ENCODE measurements around the gene SEPTIN3.

The SEPTIN3 gene

DNA sequence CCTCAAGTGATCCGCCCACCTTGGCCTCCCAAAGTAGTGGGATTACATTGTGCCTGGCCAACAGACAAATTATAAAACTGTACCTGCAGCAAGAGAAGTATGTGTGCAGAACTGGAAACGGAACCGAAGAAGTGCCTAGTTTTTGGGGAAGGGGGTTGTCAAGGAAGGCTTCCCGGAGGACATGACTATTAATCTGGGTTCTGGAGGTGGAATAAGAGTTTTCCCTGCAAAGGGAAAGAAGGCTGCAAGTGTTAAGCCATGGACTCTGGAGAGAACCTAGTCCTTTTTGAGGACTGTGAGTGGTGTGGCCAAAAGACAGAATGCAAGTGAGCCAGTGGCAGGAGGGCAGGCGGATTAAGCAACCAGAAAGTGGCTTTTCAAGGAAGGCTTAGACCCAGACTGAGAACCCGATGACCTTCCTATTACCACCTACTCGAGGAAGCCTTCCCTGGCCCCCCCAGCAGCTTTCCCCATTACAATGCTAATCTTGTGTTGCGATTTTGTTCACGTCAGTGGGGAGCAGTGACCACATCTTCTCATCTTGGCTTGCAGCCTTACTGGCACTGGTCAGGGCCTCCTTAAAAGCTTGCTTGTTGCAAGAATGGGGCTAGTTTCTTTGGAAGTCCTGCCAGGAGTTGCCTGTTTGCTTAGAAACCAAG, 5.7 kb upstream of the SEPTIN3 start:
- no peaks in the 10 kb centered on the region for H3K36me3 ChIP-seq (ENCODE audit: control insufficient read depth in 1 of 2, insufficient read depth in 2 of 2, low read length in 2 of 2)
- no peak overlapping the region for H3K9ac ChIP-seq (ENCODE audit: low read depth in 1 of 2, low read length in 2 of 2)
- no peaks in the 10 kb centered on the region for H3K4me1 ChIP-seq (ENCODE audit: control insufficient read depth in 1 of 2, insufficient read depth in 2 of 2, low read length in 2 of 2)
- H3K27me3 ChIP-seq (ENCODE audit: control insufficient read depth in 1 of 2, insufficient read depth in 2 of 2, low read length in 2 of 2) = no peaks in the 10 kb centered on the region
- no peak overlapping the region for H3K27ac ChIP-seq (ENCODE audit: low read depth, low read length)
- no peaks in the 10 kb centered on the region for H3K9me3 ChIP-seq (ENCODE audit: control insufficient read depth in 1 of 2, low read length in 2 of 2)
- no peak overlapping the region for H3K4me3 ChIP-seq (ENCODE audit: low read depth in 1 of 2, low read length in 2 of 2)

DNA sequence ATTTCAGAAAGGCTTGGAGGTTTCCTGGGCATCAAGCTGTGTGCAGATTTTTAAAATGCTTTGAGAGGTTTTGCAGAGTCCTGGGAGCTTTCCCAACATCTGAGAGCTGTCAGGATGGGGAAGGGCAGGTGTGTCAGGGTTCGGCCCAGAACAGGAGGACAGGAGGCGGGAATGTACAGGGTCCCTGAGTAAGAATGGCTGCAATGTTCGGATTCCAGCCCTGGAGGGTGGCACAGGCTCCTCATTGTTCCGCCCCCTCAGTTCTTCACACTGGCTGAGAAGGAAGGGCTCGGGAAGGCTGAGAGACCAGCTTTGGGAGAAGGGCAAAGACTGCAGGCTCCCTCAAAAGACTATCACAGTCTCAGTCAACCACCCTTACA, 5.1 kb upstream of the SEPTIN3 start:
- no peak overlapping the region for H3K27ac ChIP-seq (ENCODE audit: low read depth, low read length)
- no peaks in the 10 kb centered on the region for H3K9me3 ChIP-seq (ENCODE audit: control insufficient read depth in 1 of 2, low read length in 2 of 2)
- no peak overlapping the region for H3K4me3 ChIP-seq (ENCODE audit: low read depth in 1 of 2, low read length in 2 of 2)
- H3K27me3 ChIP-seq (ENCODE audit: control insufficient read depth in 1 of 2, insufficient read depth in 2 of 2, low read length in 2 of 2) = no peaks in the 10 kb centered on the region
- H3K36me3 ChIP-seq (ENCODE audit: control insufficient read depth in 1 of 2, insufficient read depth in 2 of 2, low read length in 2 of 2) = no peaks in the 10 kb centered on the region
- H3K9ac ChIP-seq (ENCODE audit: low read depth in 1 of 2, low read length in 2 of 2) = no peak overlapping the region
- no peaks in the 10 kb centered on the region for H3K4me1 ChIP-seq (ENCODE audit: control insufficient read depth in 1 of 2, insufficient read depth in 2 of 2, low read length in 2 of 2)

DNA sequence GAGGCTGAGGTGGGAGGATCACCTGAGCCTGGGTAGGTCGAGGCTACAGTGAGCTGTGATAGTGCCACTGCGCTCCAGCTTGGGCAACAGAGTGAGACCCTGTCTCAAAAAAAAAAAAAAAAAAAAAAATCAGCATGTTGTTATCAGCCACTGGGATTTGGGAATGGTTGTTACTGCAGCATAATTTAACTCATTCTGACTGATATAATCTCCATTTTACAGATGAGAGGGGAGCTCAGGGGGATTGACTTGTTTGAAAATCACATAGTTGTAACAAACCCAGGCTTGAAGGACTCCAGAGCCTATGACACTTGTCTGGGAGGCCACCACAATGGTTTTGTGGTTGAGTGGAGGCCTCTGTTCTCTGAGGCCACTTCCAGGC, 3.0 kb upstream of the SEPTIN3 start:
- Histone ChIP-seq H3K4me1 (ENCODE audit: control insufficient read depth in 1 of 2, insufficient read depth in 2 of 2, low read length in 2 of 2) (no peaks in the 10 kb centered on the region), H3K9ac (ENCODE audit: low read depth in 1 of 2, low read length in 2 of 2) (no peak overlapping the region), H3K9me3 (ENCODE audit: control insufficient read depth in 1 of 2, low read length in 2 of 2) (no peaks in the 10 kb centered on the region), H3K36me3 (ENCODE audit: control insufficient read depth in 1 of 2, insufficient read depth in 2 of 2, low read length in 2 of 2) (no peaks in the 10 kb centered on the region), H3K4me3 (ENCODE audit: low read depth in 1 of 2, low read length in 2 of 2) (no peak overlapping the region), H3K27ac (ENCODE audit: low read depth, low read length) (no peak overlapping the region), H3K27me3 (ENCODE audit: control insufficient read depth in 1 of 2, insufficient read depth in 2 of 2, low read length in 2 of 2) (no peaks in the 10 kb centered on the region)

DNA sequence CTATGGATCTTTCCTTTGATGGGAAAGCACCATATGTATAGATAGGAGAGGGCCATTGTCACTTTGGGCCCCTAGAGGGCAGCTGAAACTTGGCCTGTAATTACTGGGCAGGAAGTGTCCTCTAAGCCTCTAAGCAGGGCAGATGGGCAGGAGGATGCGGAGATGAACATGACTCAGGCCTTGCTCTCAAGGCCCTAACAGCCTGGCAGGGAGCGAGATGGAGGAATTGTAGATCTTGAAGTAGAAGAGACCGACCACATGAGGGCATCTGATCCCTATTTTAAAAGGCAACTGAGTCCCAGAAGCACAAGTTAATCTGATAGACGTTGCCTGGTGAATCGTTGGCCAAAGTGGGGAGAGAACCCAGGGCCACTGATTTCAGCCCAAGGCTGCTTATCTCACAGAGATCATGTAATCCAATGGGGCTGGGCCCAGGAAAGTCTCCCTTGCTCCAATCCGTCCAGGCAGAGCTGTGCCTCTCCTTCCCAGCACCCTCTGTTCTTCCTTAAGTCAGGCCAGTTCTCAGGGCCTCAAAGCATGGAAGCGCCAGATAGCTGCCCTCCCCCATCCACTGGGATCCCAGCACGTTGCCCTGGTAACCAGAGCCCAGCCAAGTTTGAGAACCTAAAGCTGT, 2.5 kb upstream of the SEPTIN3 start:
- Histone ChIP-seq H3K27ac (ENCODE audit: low read depth, low read length) (no peak overlapping the region), H3K9me3 (ENCODE audit: control insufficient read depth in 1 of 2, low read length in 2 of 2) (no peaks in the 10 kb centered on the region), H3K4me3 (ENCODE audit: low read depth in 1 of 2, low read length in 2 of 2) (no peak overlapping the region), H3K4me1 (ENCODE audit: control insufficient read depth in 1 of 2, insufficient read depth in 2 of 2, low read length in 2 of 2) (no peaks in the 10 kb centered on the region), H3K27me3 (ENCODE audit: control insufficient read depth in 1 of 2, insufficient read depth in 2 of 2, low read length in 2 of 2) (no peaks in the 10 kb centered on the region), H3K9ac (ENCODE audit: low read depth in 1 of 2, low read length in 2 of 2) (no peak overlapping the region), H3K36me3 (ENCODE audit: control insufficient read depth in 1 of 2, insufficient read depth in 2 of 2, low read length in 2 of 2) (no peaks in the 10 kb centered on the region)

DNA sequence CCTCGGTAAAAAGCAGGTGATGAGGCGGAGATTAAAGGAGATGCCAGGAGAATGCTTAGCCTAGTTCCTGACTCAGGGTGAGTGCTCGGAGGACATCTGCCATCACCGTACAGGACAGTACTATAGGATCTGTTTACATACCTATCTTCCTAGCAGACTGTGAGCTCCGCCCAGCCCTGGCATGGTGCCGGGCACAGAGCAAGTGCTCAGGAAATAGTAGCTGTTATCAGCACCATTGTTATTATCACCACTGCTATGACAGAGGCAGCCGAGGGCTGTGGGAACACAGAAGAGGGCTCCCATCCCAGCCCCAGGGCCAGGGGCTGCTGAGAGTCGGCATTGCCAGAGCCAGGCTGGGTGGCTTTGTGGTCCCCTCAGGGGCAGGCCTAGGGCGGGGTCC, 642 bp upstream of the SEPTIN3 start:
- Histone ChIP-seq H3K4me3 (ENCODE audit: low read depth in 1 of 2, low read length in 2 of 2) (no peak overlapping the region), H3K36me3 (ENCODE audit: control insufficient read depth in 1 of 2, insufficient read depth in 2 of 2, low read length in 2 of 2) (no peaks in the 10 kb centered on the region), H3K4me1 (ENCODE audit: control insufficient read depth in 1 of 2, insufficient read depth in 2 of 2, low read length in 2 of 2) (no peaks in the 10 kb centered on the region), H3K27me3 (ENCODE audit: control insufficient read depth in 1 of 2, insufficient read depth in 2 of 2, low read length in 2 of 2) (peaks cover 0 to 9% of the 10 kb centered on the region in 2 donors), H3K27ac (ENCODE audit: low read depth, low read length) (no peak overlapping the region), H3K9me3 (ENCODE audit: control insufficient read depth in 1 of 2, low read length in 2 of 2) (no peaks in the 10 kb centered on the region), H3K9ac (ENCODE audit: low read depth in 1 of 2, low read length in 2 of 2) (no peak overlapping the region)

DNA sequence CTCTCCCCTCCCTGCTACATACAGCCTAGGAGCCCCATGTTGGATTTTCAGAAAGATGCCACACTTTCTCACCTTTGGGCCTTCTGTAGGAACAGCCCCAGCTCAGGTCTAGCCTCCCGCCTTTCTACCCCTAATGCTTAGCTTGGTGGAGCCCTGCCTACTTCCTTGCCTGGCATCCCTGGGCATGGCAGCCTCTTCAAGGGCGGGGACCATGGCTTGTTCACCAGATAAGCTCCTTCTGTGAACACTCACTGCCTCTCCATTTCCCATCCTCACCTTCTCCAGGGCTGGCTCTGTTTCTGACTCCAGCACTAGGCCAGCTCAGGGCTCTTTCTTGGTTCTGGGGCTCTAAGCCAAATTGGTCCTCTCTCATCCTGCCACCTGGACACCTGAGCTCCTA, 1.4 kb downstream of the SEPTIN3 start:
- Histone ChIP-seq H3K27me3 (ENCODE audit: control insufficient read depth in 1 of 2, insufficient read depth in 2 of 2, low read length in 2 of 2) (peaks cover 7 to 18% of the 10 kb centered on the region in 2 donors), H3K9ac (ENCODE audit: low read depth in 1 of 2, low read length in 2 of 2) (no peak overlapping the region), H3K4me3 (ENCODE audit: low read depth in 1 of 2, low read length in 2 of 2) (no peak overlapping the region)

DNA sequence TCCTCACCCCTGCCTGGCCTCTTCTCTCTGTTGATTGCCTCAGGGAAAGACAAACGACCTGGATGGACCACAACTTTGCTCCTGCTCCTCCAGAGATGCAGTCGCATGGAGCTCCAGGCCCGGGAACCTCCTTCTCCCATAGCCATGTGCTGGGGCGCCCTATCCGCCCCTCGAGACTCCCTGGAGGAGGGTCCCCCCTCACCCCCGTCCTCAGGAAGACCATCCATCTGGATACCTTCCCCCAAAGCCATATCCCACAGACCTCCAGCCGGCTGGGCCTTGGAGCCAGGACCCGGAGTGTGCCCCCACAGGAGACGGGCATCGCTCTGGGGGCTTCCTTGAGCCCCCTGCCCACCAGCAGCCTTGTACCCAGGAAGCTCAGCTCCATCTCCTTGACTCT, 2.2 kb downstream of the SEPTIN3 start:
- H3K9me3 ChIP-seq (ENCODE audit: control insufficient read depth in 1 of 2, low read length in 2 of 2) = no peaks in the 10 kb centered on the region
- no peaks in the 10 kb centered on the region for H3K36me3 ChIP-seq (ENCODE audit: control insufficient read depth in 1 of 2, insufficient read depth in 2 of 2, low read length in 2 of 2)
- H3K4me3 ChIP-seq (ENCODE audit: low read depth in 1 of 2, low read length in 2 of 2) = no peak overlapping the region
- no peak overlapping the region for H3K27ac ChIP-seq (ENCODE audit: low read depth, low read length)
- H3K9ac ChIP-seq (ENCODE audit: low read depth in 1 of 2, low read length in 2 of 2) = no peak overlapping the region
- H3K27me3 ChIP-seq (ENCODE audit: control insufficient read depth in 1 of 2, insufficient read depth in 2 of 2, low read length in 2 of 2) = peaks cover 16 to 27% of the 10 kb centered on the region in 2 donors
- H3K4me1 ChIP-seq (ENCODE audit: control insufficient read depth in 1 of 2, insufficient read depth in 2 of 2, low read length in 2 of 2) = no peaks in the 10 kb centered on the region

More for the DNA sequence above, 1.4 kb downstream of the SEPTIN3 start:
- Histone ChIP-seq H3K27ac (ENCODE audit: low read depth, low read length) (no peak overlapping the region), H3K9me3 (ENCODE audit: control insufficient read depth in 1 of 2, low read length in 2 of 2) (no peaks in the 10 kb centered on the region), H3K36me3 (ENCODE audit: control insufficient read depth in 1 of 2, insufficient read depth in 2 of 2, low read length in 2 of 2) (no peaks in the 10 kb centered on the region), H3K4me1 (ENCODE audit: control insufficient read depth in 1 of 2, insufficient read depth in 2 of 2, low read length in 2 of 2) (no peaks in the 10 kb centered on the region)

DNA sequence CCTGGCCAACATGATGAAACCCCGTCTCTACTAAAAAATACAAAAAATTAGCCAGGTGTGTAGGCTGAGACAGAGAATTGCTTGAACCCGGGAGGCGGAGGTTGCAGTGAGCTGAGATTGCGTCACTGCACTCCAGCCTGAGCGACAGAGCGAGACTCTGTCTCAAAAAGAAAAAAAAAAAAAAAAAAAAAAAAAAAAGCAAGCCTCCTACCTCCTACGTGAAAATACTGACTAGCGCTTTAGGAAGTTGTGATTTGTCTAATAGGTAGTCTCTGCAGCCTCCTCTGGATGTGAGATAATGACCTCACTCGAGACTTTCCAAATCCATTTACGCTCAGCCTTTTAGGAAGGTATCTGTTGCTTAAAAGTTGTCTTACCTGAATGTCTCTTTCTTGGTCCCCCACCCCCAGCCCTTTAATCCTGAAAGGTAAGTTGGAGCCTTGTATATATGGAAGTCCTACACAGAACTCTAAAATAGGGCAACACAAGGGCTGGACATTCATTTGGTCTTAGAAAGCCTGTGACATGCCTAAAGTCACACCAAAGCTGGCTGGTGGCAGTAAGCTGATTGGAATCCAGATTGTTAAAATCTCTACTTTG, 5.5 kb downstream of the SEPTIN3 start:
- no peak overlapping the region for H3K4me3 ChIP-seq (ENCODE audit: low read depth in 1 of 2, low read length in 2 of 2)
- peaks cover 0 to 5% of the 10 kb centered on the region in 2 donors for H3K4me1 ChIP-seq (ENCODE audit: control insufficient read depth in 1 of 2, insufficient read depth in 2 of 2, low read length in 2 of 2)
- no peak overlapping the region for H3K27ac ChIP-seq (ENCODE audit: low read depth, low read length)
- H3K36me3 ChIP-seq (ENCODE audit: control insufficient read depth in 1 of 2, insufficient read depth in 2 of 2, low read length in 2 of 2) = no peaks in the 10 kb centered on the region
- H3K9me3 ChIP-seq (ENCODE audit: control insufficient read depth in 1 of 2, low read length in 2 of 2) = no peaks in the 10 kb centered on the region
- peaks cover 29 to 46% of the 10 kb centered on the region in 2 donors for H3K27me3 ChIP-seq (ENCODE audit: control insufficient read depth in 1 of 2, insufficient read depth in 2 of 2, low read length in 2 of 2)
- H3K9ac ChIP-seq (ENCODE audit: low read depth in 1 of 2, low read length in 2 of 2) = no peak overlapping the region

DNA sequence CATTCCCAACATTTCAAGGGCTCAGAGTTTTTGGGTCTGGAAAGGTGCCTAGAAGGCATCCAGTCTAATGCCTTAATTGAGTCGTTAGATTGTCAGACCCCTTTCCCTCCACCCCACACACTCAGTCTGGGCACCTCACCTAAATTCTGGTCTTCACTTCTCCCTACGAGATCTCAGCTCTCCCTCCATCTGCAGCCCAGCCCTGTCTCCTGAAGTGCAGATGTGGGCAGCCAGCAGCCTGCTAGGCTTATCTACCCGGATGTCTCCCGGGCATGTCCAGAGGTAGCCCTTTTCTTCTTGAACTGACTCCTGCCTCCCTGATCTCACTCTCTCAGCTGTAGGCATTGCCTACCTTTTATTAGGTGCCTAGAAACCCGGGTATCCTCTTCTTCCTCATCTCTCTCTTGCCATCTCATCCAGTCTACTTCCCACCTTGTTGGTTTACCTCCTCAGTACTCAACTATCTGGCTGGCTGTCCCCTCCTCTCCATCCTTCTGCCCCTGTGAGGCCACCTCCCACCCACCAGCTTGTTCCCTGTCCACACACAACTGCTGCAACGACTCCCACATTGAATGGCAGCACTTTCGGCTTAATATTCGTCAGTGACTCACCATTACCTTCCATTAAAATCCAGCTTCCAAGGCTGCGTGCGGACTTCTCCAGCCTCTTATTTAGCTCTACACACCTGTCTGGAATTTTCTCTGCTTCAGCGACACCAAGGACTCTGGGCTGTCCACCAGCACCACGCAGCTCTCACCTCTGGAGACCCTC, 6.2 kb downstream of the SEPTIN3 start:
- Histone ChIP-seq H3K4me1 (ENCODE audit: control insufficient read depth in 1 of 2, insufficient read depth in 2 of 2, low read length in 2 of 2) (peaks cover 0 to 5% of the 10 kb centered on the region in 2 donors), H3K9me3 (ENCODE audit: control insufficient read depth in 1 of 2, low read length in 2 of 2) (no peaks in the 10 kb centered on the region), H3K36me3 (ENCODE audit: control insufficient read depth in 1 of 2, insufficient read depth in 2 of 2, low read length in 2 of 2) (no peaks in the 10 kb centered on the region), H3K27ac (ENCODE audit: low read depth, low read length) (no peak overlapping the region), H3K27me3 (ENCODE audit: control insufficient read depth in 1 of 2, insufficient read depth in 2 of 2, low read length in 2 of 2) (peaks cover 29 to 46% of the 10 kb centered on the region in 2 donors), H3K9ac (ENCODE audit: low read depth in 1 of 2, low read length in 2 of 2) (no peak overlapping the region), H3K4me3 (ENCODE audit: low read depth in 1 of 2, low read length in 2 of 2) (no peak overlapping the region)
